HG02588 (cell line): ENCODE data around the gene ASB4.
"Not testable (repeated sequence)": the region's sequence is repeated elsewhere in the genome, so short reads cannot be mapped to it uniquely, and the experiment has no call there.

Source experiments
- ATAC-seq: cut with Tn5 transposase; IDR thresholded peaks from one replicate; pipeline ENCODE4 v1.9.1; 2021; ENCODE audit warnings: mild to moderate bottlenecking, moderate library complexity; ENCODE audit not compliant: unreplicated experiment

ASB4 gene

DNA sequence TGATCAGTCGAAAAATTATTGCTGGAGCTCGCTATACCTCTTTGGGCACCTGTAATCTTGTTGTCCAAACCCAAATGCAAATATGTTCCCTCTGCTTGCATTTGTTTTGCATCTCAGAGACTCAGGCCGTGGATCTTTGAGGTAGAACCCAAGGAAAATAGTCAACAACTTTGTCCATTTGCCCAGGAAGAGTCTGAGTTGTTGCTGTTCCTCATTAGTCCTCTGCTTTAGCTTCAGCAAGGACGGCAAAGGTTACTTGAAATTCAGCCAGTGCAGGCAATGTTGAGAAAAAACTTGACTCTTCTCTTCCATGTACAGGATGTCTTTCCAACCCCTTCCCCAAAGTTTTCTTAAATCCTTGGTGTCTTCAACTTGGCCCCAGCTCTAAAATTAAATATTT is 64.8 kb downstream of the ASB4 start:
- no peak for ATAC-seq

DNA sequence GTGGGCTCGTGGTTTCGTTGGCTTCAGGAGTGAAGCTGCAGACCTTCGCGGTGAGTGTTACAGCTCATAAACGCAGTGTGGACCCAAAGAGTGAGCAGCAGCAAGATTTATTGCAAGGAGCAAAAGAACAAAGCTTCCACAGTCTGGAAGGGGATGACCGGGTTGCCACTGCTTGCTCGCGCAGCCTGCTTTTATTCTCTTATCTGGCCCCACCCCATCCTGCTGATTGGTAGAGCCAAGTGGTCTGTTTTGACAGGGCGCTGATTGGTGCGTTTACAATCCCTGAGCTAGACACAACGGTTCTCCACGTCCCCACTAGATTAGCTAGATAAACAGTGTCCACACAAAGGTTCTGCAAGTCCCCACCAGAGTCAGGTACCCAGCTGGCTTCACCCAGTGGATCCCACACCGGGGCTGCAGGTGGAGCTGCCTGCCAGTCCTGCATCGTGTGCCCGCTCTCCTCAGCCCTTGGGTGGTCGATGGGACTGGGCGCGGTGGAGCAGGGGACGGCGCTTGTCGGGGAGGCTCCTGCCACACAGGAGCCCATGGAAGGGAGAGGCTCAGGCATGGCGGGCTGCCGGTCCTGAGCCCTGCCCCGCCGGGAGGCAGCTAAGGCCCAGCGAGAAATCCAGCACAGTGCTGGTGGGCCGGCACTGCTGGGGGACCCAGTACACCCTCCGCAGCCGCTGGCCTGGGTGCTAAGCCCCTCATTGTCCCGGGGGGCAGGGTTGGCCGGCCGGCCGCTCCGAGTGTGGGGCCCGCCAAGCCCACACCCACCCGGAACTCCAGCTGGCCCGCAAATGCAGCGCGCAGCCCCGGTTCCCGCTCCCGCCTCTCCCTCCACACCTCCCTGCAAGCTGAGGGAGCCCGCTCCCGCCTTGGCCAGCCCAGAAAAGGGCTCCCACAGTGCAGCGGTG is 66.5 kb downstream of the ASB4 start:
- not testable (repeated sequence) for ATAC-seq

DNA sequence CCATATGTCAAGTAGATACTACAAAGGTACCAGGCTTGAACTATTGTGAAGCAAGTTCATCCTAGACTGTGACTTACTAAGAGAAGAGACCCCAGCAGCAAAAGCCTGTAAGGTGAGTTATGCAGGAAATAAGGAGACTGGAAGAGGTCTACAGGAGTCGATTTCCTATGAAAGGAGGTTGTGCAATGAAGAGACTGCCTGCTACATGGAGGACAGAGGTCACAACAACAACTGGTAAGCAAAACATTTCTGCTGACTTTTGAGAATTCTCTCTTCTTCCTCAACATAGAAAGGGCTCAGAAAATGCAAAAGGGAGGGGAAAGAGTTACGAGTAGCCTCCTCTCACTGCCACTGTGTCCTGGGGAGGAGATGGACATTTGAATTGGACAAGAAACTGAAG is 68.2 kb downstream of the ASB4 start:
- ATAC-seq: no peak

DNA sequence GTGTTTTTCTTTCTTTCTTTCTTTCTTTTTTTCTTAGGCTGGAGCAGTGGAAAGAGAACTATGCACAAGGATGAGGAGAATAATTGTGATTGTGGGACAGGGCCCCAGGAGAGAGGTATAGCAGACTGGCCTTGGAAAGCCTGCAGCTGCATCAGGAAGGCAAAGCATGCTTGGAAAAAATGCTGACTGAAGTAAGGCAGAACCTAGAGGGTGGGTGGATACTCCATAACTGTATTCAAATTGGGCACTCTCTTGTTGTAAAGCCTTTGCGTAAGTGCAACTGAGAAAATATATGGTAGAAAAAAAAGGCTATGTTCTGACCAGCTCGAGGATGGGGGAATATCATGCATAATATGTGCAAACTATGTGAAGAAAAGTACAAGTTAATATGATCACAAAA is 71.0 kb downstream of the ASB4 start:
- no peak for ATAC-seq

DNA sequence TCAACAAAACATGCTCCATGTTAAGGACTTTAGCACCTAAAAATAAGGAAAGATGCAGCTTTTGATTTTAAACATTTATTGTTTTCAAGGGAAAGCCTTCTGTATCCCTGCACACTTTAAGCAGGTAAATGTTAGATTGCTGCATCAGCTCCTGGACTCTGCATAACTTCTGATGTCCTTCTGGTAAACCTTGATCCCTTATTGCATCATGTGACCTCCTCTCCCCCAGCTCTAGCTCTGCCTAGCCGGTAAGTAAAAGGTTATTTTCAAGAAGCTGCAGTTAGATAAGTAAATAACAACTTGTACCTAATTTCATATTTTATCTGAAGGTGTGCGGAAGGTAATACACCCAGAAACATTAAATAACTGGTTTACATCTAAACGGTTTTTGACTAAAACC is 73.1 kb downstream of the ASB4 start:
- ATAC-seq: no peak

DNA sequence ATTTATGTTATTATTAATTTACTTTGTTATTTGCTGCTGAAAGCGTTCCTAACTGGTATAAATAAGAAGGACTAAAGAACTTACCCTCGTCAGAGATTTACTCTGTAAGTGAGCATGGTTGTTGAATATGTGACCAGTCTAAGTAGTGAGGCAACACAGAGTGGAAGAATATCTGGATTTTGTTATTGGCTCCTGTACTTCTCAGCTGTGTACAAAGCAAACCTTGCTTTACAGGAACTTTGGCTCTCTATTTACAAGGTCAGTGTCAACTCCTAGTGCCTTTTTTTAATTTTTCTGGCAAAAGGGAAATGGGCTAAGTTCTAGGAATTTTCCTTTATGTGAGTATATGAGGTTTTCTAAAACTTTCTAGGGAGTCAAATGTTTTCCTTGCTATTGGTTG is 74.9 kb downstream of the ASB4 start:
- no peak for ATAC-seq

DNA sequence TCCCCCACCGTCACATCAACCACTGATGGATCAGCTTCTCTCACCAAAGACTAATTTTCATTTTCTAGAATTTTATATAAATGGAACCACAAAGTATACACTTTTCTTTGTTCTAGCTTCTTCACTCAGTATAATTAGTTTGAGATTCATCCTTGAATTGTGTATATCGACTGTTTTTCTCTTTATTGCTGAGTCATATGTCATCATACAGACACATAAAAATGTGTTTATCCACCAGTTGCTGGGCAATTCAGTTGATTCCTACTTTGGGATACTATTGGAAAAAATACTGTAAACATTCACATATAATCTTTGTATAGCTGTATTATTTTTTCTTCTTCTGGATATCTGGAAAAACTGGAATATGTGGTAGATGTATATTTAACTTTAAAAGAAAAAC is 84.0 kb downstream of the ASB4 start:
- no peak for ATAC-seq

DNA sequence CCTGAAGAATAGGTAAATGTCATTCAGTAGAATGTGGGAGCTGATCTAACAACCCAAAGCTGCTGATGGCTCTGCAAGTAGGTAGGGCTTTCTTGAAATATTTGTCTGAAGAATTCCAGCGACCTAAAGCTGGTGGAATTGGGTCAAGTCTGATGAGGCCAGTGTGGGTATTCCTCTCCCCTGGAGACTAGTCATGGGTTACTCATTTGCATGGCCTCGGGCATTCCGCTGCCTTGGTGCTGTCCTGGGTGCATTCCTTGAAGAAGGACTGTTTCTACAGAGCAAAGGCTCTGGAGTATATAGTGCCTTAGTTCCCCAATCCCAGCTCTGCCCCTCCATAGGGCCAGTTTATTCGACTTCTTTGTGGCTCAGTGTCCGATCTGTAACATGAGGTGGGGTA is 91.4 kb downstream of the ASB4 start:
- ATAC-seq: no peak

DNA sequence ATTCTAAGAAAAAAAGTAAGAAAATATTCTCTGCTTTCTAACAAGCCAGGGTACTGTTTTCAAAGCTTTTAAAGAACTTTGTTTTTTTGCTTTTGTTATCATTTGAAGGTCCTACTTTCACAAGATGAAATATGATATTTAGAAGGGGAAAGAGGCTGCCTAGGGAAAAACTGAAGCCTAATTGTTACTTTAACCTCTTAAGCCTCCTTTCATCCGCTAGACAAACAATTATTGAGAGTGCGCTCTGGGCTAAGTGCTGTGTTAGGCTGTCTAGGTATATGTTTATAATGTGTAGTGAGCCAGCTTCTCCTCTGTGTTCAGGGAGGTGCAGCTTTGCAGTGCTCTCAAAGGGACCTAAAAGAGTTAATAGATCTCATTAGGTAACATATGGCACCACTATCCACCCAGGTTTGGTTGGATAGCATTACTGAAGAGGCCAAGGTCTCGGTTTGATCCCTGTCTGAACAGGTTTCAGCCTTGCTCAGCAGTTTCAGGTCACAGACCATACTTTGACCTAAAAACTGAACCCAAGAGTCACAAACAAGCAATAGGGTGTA is 92.6 kb downstream of the ASB4 start:
- ATAC-seq: no peak

DNA sequence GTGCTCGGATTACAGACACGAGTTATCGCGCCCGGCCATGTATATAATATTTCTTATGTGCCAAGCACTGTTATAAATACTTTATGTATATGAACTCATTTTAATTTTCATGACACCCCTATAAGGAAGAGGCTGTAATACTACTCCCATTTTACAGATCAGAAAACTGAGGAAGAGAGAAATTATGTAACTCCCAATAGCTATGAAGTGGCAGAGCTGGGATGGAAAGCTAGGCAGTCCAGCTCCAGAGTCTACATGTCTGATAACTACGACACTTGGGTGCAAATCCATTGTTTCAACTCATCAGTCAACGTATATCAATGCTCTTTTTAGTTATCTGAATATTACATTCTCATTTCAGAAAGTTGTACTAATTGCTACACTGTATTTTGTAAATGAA is 93.6 kb downstream of the ASB4 start:
- no peak for ATAC-seq

DNA sequence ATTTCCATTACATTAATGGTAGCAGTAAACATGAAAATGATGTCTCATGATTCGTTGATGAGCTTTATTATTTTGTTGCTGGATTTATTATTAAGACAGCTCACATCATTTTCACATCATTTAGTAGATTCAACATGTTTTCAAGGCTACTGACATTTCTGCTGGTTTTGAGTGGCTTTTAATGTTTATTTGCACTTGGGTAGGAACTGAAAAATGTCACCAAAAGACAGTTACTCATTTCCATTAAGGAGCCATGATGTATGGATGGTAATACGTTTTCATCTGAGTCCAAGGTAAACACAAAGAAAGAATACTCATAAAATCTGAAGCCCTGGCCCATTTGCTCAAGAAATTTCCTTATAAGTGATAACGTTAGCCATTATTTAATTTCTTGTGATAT is 95.7 kb downstream of the ASB4 start:
- no peak for ATAC-seq

DNA sequence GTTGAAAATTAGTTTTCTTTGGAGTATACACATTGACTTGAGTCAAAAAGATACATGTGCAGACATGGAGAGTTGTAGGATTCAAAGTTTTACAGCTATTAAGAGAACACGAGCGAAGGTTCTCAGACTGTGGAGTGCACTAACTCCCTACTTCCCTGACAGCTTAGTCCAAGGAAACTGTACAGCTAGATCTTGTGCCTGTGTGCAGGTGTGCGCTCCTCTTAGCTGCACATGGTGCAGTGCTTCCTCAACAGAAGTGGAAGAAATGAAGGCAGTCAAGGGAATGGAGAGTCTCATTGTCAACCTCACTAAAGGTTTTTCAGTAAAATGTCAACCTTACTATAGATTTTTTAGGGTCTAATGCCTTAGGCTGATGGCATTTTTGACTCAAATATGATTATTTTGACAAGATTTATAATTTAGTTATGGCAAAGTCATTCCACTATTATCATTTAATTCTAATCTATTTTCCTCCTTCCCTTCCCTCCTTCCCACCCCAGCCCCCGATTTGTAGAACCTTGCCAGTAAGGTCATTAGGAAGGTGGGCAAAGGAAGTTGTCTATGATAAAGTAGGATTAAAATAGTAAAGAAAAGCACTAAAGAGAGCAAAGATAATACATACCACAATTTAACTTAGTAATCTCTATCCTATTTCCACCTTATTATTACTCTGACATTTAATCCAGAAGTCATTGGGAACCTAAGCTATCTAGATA is 97.0 kb downstream of the ASB4 start:
- no peak for ATAC-seq

DNA sequence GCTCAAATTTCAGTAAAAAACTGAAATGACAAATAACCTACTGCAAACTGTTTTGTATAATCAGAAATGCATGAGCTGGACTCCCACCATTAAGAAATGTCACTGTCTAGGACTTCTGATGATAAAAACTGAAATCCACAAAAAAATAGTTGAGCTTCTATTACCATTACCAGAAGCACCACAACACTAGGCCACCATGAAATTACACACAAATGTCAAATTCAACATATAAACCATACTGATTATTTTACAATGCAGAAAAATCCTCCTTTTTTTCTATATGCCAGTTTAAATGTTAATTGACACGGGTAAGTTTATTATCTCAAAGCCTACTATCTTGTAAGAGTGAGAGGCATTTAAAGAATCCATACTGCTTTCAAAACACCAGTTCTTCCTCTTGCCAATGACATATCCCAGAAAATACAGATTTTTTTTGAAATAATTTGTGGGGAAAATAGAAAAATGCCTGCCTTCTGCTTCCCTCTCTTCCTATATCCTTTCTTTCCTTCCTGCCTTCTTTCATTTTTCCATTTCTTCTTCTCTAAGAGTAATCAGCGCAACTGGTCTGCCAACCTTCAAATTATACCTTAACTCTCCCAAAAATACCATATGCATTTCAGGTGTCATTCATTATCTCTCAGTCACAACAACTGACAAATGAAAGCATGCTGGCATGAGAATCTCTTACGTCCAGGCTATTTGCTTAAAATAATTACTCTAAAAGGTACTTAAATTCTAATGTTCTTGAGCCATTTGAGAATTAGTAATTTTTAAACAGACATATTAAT is 98.3 kb downstream of the ASB4 start:
- no peak for ATAC-seq

DNA sequence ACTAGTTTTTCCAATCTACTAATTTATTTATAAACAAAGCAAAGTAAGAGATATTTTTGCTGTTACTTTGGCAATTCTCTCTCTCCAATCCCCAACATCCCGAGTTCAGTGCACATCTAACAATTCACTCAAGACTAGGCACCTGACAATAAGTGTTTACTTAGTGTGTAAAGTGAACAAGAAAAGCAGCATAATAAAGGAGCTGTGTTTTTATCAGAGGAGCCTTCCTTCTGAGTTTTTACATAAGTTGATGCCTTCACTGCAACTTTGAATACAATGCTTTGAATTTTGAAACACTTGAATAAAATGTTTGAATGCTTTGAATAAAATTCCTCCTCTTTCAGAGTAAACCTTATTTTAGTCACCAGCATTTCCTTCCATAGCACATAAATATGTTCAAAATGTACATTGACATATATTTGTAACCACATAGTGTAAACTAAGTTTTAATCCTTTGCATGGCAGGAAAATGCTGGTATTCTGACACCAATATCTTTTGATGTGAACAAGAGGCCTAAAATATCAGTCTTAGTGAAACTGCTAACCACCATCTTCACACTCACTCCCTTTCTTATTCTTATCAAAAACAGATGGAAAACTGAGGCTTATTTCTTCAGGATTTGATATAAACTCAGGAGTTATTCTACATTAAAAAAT is 99.2 kb downstream of the ASB4 start:
- no peak for ATAC-seq

DNA sequence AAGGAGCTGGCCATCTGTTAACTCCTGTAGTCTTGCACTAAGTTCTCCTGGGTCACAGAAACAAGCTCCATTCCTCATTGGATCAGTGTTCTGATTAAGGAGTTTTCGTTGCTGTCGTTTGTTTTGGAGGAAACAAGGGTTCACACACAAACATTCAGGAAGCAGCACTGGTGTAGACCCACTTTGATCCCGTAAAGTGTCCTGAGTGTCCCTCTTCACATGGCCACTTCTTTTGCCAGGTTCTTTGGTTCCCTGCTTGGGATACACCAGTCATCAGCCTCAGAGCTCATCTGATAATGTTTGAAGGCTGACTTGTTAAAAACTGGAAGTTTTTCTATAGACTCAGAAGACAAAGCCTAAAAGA is 99.7 kb downstream of the ASB4 start:
- ATAC-seq: no peak

DNA sequence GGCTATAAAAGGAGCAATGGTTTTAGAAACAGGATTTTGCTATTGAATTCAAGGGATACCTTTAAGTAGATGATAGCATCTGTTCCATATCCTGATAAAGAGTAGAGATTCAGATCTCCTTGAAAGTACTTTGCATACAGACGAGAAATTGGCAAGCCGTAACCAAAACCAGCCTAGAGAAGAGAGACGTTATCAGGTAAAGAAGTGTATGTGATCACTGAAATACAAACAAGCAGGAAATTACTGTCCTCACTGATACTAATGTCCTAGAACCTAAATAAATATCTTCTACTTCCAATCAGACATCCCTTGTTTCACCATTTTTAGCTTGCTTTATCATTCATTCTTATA is 101.2 kb downstream of the ASB4 start:
- ATAC-seq: no peak

DNA sequence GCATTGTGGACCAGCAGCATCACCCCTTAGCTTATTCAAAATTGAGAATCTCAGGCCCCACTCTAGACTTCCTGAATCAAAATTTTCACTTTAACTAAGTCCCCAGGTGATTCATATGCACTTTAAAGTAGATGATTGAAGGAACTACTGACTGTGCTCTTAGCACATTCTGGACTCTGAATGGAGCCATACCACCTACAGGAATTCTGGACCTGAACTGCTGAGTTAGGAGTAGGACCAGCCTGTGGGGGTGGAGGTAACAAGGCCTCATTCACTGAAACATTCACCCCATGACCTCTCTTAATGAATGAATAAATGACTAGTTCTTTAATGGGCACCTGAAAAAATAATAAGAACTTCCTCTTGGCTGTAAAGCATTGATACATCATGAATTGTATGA is 103.3 kb downstream of the ASB4 start:
- no peak for ATAC-seq

DNA sequence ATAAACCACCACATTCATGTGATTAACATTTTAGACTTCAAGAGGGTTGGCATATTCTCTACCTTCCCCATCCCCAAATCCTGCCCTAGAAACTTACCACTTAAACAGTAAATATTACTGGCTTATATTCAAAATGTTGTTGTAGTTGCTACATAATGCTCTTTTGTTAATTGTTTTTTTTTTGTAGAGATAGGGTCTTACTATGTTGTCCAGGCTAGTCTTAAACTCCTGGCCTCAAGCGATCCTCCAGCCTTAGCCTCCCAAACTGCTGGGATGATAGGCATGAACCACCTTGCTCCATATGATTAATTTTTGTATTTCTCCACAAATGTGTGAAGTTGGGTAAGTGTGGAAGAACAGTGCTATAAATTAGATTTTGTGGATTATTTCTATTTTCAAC is 104.0 kb downstream of the ASB4 start:
- no peak for ATAC-seq
